ENCODE results near the gene YJEFN3.

Gene YJEFN3, protein sequence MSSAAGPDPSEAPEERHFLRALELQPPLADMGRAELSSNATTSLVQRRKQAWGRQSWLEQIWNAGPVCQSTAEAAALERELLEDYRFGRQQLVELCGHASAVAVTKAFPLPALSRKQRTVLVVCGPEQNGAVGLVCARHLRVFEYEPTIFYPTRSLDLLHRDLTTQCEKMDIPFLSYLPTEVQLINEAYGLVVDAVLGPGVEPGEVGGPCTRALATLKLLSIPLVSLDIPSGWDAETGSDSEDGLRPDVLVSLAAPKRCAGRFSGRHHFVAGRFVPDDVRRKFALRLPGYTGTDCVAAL

DNA sequence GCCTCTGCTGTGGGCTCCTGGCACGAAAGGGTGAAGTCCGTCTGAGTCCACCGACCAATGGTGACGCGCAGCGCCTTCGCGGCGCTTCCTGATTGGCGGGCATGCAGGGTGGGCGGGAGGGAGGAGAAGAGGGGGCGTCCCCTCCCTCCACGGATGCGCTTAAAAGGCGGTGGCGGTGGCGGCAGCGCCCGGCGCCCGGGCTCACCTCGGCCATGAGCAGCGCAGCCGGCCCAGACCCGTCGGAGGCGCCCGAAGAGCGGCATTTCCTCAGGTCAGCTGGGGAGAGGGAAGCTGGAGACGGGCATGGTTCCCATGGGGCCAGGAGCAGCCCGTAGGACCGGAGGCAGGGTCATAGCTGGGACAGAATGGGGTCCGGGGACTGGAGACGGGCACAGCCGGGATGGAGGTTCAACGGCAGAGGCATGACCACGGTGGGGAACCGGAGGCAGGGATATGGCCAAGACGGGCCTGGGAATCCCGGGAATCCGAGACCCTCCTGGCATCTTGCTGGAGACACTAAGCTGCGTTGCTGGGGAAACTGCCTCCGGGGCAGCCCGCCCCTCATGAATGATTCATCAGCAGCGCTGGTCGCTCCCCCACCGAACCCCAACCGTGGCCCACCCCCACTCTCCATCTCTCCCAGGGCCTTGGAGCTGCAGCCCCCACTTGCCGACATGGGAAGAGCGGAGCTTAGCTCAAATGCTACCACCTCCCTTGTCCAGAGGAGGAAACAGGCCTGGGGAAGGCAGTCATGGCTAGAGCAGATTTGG lies at the start of gene YJEFN3:
Gene YJEFN3, plus strand, starts transcription at position 191 of the 770 bp plus-strand sequence. Its CDS starts 22 bp downstream, at position 213.
- DNase-seq, result peak; percentile 75

DNA sequence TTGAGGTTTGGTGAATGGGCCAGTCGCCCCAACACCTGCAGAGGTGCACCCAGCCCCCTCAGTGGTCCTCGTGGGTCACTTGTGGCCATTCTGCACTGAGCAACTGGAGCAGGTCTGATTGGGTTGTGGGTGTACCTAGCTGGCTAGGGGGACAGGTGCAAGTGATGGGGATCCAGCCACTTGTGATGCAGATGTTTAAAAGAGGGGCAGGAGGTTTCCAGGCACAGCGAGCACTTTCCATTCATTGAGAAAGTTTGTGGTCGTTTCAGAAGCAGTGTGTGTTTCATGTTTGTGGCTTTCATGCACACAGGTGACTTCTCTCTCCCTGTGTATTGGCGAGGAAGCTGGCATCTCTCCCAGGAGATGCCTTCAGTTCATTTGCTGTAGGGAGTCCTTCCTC lies 48.0 kb upstream of the YJEFN3 start:
- DNase-seq, result no peak

DNA sequence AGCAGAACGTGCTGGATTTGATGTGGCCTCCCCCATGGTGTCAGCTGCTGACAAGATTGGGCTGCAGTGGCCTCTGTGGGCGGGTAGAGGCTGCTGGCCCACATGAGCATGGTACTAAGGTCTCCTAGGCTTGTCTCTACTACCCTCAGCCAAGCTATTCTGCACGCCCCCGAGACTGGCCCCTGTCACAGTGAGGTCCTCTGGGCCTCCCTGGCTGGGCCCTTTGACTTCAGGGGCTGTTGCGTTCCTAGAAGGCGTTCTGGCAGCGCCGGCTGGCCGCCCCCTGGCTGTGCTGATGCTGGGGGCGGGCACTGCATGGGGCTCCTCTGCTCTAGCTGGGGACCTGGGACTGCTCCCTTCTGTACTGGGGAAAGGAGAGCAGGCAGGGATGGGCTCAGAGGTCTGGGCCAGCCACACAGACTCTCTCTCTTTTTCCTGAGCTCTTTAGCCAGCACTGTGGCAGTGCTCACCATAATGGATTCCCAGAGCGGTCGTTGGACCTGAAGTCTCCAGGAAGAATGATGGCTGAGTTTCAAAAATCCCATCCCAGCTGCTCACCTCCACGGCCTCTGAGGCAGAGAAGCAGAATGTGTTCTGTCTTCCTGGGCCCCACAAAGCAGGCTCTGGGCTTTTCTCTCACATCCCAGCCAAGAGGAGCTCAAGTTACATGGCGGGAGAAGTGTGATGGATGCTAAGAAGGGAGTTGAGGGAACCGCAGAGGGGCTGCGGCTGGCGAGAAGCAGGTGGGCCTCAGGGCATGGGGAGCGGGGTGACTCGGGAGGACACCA lies 45.7 kb upstream of the YJEFN3 start:
- peak; percentile 63 for DNase-seq

DNA sequence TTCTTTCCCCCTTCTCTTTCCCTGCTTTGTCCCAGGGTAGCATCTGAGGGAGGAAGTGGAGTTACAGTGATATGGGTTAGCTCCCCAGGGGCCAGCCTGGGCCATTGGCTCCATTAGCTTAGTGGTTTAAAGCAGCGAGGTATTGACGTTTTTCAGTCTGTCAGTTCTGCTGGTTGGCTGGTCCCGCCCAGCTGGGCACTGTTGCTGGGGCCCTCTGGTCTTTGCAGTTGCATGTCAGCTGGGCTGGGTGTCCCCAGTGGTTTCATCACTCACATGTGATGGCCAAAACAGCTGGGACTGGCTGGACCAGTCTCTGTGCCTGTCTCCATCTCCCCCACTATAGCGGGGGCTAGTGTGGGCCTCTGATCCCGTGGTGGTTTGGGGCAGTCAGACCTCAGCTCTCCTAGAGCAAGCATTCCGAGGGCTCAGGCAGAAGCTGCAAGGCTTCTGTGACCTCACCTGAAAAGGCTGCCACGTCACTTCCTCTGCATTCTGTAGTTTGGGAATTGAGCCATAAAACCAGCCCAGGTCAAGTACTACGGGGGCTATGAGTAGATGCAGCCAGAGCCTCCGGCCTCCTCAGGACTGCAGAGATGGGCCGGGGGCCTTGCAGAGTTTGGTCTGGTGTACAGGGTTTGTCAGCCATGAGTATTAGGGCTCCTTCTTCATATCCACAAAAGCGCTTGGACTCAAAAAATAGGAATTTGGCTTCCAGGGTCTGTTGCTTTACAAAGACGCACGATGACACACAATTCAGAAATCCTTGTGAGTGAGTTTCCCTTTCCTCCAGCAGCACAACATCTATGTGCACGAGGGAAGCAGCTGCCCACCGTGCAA lies 43.3 kb upstream of the YJEFN3 start:
- DNase-seq, result peak; percentile 77

DNA sequence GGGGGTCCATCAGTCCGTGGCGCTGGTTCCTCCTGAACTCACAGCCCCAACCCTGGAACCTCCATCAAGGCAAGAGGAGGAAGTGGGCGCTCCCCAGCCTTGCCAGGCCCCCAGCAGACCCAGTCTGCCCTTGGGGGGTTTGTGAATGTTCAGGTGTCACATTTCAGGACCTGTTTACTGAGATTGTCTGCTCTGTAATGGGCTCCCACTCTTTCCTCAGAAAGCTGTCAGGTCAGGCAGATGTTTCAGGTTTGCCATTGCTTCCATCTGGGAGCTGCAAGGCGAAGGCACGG lies 42.8 kb upstream of the YJEFN3 start:
- DNase-seq, result peak; percentile 23

DNA sequence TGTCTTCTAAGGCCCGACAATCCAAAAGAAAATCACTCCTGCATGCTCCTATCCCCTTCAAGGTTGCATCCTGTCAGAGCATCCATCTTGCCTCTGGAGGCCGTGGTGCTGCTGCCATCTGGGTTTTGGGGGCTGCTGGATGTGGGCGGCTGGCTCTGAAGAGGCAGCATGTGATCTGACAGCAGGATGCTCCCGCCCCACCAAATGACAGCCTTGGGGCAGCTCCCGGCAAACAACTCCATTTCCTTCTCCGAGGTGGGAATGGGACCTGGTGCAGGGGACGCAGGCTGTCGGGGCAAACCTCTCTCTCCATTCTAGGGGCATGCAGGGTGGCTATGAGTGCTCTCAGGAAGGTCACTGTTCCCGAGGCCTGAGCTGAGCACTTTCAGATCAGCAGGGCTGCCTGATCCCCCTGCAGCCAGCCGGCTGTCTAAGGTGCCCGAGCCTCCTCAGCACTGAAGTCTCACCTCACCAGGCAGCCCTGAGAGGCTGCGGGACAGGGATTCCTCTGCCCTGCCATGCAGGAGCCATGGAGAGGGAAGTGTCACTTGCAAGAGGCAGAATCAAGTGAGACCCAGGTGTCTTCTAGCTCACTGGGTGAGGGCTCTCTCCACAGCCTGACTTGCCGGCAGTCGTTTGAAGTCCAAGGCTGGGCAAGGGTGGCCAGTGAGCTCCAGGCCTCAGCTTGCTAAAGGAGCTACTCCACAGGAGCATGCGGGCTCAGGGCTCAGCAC lies 42.2 kb upstream of the YJEFN3 start:
- peak; percentile 30 for DNase-seq

DNA sequence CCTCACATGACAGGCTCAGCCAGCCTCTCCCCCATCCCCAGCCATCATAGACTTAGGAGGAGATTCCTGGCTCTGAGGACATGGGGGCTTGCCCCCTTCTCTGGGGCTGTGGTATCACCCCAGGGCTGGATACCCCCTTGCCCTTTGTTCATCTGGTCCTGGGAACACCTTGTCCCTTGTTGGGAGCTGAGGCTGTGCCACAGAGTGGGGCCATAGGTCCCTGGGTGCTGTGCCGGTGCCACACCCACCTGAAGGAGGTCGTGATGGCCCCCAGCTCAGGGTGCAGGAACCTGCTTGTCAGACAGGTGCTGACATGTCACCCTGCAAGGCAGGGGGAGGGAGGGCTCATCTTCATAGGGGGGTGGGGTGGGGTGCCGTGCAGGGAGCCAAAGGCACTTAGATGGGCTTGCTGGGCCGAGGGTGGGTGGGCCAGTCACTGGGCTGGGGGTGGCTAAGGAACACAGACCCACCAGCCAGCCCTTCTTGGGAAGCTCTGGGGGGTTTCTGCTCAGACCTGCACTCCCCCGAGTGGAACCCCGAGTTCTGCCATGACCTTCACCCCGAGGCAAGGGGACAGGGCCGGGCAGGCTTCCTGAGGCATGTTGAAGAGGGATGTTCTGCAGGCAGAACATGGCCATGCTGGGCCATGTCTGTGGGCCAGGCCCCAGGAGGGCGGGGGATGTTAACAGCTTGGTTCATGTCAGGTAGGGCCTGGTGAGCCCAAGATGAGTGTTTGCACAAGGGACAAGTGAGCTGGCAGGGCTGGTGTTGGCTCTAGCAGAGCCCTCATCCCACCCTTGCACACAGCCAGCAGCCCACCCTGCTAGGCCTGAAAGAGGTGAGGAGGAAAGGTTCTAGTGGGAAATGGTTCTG lies 41.4 kb upstream of the YJEFN3 start:
- DNase-seq, result no peak

DNA sequence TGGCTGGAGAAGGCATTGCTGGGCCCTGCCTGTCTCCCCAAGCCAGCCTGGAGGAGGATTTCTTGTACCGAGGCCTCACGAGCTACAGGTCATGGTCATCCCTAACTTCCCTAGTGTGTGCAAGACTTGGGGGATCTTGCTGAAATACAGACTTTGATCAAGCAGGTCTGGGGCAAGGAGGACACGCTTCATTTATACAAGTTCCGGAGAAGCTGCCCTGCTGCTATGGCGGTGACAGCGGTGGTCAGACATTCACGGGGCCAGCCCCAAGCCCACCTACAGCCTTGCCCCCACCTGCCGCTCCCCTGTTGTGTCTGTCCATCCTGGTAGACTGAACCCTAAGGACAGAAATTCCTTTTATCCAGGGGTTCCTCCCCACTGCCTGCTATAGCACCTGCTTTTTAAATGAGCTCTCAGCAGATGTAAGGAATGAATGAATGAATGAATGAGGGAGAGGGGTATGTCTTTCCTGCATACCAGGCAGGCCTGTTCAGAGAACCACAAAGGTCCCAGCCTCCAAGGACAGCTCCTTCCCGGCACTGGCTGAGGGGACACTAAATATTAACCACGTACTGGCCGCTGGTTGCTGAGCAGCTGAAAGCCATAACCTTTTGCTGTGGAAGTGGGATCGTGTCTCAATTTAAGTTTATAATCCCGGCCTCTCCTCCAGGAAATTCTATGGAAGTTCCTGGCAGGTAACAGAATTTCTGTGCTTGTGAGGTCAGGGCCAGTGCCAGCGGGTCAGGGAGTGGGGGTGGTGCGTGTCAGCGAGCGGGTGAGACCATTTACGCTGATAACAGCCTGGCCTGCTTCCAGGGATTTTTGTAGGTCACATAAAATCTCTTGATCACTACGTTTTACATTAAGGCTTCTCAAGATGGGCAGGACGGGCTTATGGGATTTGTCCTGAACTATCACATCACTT lies 40.5 kb upstream of the YJEFN3 start:
- DNase-seq, result peak; percentile 50

DNA sequence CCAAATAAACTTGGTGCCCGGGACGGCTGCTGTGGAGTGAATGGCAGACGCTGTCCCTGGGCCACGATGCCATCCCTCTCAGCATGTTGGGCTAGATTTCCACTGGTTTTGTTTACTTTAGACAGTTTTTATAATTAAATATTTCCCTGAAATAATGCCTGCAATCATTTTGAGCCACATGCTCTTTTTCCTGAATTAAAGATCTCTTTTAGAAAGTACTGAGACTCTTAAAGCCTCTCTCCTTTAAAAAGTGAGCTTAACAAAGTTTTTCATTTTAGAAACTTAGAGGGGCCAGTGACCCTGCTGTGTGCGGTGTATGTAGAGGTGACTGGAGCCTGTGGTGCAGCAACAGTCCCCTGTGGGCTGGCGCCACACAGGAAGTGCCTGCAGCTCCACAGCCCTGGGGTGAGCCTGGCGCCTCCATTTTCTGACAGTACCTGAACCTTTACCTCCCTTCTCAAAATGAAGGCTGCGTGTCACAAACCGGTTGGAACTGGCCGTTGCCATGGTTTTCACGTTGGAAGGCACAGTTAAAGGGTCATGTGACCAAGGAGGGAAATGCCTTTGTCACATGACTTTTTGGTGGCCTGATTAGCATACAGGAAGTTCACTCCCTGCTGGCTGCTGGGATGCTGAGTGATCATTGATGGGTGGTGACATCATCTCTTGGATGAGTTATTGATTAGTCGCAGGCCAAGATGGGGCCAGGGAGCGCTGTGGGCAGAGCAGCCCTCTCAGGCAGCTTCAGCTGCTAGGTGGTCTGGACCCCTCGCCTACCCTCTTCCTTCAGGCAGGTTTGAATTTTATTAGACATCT lies 39.6 kb upstream of the YJEFN3 start:
- peak; percentile 79 for DNase-seq

DNA sequence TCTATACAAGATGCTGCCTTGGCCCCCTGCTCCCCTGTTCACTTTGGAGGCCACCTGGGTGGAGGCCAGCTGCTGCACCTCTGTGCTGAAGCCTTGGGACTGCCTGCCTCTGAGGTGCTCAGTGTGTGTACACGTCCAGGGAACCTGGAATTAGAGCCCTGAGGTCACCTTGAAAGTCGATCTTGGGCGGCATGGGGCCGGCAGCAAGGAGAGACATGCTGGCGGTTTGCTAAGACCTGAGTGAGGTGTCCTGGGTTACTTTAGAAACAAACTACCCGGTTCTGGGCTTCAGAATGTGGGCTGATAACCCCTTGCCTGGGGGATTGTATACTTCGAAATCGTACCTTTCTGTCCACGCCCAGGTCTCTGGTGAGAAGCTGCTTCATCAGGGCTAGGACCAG lies 38.9 kb upstream of the YJEFN3 start:
- no peak for DNase-seq

DNA sequence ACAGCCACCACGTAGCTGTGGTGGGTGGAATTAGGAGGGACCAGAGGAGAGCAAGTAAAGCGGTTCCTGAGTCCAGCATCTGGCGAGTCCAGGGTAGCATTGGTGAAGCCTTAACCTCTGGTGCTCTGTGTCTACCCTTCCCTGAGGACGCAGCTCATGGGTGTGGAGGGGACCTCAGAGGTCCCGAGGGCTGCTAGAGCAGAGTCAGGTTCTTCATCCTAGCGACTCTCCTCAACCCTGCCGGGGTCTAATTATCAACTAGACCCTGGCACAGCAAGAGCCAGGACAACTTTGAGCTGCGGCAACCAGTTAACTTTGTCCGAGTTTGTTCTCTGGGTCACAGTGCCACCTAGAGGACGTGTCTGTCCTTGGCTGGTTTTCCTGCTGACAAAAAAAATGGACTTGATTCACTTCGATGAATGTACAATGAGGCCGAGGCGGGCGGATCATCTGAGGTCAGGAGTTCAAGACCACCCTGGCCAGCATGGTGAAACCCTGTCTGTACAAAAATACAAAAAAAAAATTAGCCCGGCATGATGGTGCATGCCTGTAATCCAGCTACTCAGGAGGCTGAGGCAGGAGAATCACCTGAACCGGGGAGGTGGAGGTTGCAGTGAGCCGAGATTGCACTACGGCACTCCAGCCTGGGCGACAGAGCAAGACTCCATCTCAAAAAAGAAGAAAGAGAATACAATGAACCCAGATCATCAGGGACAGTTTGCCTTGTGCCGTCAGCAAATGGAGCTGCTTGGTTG lies 38.3 kb upstream of the YJEFN3 start:
- peak; percentile 87 for DNase-seq

DNA sequence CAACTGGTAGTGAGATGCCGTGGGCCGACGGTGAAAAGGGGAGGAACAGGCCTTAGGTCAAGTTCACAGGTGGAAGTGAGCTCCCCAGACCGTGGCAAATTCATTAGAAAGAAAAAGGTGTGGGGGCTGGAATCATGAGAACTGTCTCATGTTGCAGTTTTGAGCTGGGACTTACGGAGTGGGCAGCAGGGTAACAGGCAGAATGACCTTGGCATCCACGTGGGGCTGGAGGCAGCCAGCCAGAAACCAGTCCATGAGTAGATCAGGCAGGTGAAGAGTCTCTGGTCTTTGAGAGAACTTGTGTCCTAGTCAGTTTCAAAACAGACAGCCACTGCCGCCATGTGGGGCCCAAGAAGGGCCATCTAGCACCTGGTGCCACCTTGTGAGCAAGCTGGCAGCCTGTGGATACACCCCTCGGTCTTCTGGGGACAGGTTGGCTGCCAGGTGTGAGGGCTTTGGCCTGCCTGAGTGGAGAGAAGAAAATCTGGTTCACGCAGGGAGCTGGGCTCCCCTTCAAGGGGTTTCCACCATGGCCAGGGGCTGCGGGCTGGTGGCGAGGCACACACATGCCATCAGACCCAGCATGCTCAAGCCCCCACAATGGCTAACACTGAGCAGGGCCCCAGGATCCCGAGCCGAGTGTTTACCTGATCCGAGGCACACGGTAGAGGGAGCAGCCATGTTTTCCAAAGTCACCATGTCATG lies 37.2 kb upstream of the YJEFN3 start:
- no peak for DNase-seq

DNA sequence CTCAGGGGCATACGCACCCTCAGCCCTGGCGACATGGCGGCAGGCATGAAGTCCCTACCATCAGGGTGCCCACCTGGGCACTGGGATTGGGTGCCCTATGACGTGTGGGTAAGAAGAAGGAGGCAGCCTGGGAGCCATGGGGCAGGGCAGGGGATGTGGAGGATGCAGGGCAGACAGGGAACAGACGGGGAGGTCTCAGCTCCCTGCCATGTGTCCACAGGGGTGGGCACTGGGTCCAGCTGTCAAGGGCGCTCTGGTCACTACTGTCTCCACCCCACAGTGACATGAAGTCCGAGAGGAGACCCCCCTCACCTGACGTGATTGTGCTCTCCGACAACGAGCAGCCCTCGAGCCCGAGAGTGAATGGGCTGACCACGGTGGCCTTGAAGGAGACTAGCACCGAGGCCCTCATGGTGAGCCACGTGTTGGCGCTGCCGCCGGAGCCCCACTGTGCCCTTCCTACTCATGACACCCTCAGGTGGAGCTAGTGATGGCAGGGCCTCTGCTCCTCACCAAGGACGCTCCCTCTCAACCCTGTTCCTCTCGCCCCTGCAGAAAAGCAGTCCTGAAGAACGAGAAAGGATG lies 36.6 kb upstream of the YJEFN3 start:
- no peak for DNase-seq

DNA sequence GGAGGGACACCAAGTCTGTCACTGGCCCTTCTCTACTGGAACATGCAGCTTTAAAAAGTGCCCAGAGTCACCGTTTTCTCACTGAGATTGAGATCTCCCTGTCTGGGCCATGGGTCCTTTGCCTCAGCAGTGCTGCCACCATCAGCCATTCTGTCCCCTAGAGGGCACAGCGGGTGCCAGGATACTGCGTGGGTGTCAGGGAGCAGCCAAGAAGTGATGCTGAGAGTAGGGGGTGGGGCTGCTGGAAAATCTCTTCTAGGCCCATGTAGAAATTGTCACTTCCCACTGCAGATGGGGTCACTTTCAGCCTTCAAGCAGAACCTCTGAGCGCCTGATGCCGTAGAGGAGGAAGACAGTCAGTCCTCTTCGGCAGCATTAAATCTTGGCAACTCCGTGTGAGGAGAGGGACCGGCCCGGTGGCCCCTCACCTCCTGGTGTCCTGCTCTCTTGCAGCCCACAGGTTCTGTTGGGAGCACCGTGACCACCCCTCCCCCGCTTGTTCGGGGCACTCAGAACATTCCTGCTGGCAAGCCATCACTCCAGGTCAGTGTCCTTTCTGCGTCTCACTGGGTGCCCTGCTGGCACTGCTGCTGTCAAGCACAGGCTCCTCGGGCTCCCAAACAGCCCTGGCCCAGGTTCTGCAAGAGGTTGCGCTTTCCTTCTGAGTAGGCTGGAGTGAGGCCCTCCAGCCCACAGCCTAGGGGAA lies 34.7 kb upstream of the YJEFN3 start:
- no peak for DNase-seq

DNA sequence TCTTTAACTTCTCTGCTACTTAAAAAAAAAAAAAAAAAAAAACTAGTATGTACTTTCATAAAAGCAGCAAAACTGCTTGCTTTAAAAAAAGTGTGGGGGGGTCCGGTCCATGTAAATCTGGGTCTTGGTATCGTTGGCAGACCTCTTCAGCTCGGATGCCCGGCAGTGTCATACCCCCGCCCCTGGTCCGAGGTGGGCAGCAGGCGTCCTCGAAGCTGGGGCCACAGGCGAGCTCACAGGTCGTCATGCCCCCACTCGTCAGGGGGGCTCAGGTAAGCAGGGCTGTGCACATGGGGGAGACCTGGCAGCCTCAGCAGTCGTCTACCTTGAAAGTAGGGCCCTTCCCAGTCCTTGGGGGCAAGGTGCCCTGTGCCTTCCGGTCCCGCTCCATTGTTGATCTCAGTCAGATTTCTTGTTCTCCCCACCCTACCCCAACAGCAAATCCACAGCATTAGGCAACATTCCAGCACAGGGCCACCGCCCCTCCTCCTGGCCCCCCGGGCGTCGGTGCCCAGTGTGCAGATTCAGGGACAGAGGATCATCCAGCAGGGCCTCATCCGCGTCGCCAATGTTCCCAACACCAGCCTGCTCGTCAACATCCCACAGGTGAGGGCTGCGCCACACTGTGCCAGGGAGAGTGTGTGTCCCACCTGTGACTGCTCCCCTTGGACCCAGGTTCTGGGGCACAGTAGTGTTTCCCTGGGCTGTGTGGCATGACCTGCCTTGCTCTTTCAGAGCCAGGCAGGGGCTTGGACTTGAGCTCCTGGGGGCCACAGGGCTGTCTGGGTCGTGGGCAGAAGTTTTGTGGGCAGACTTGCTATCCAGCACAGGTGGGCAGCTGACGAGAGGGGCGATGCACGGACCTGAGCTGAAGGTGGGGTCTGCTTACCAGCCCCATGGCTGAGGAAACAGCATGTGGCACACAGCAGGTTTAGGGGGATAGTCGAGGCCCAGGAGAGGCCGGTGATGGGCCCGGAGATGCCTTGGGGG lies 32.8 kb upstream of the YJEFN3 start:
- no peak for DNase-seq
